NCI-H524 treated with DMSO at 0.1 percent for 48 hours (cell line): Measurements from ENCODE around the gene GNG2.
A peak's percentile ranks its signal among the peaks of the same experiment; 100 is the strongest.
"Not testable (repeated sequence)": the region's sequence is repeated elsewhere in the genome, so short reads cannot be mapped to it uniquely, and the experiment has no call there.

Experiments used
- DNase-seq: peaks from one replicate; lab custom pipeline; 2025; lab: John Stamatoyannopoulos, UW

The GNG2 gene

GRCh38 chr14:51894250-51894649, 33.8 kb downstream of the GNG2 start:
- DNase-seq: peak; percentile 45

GRCh38 chr14:51895375-51895774, 35.0 kb downstream of the GNG2 start:
- no peak for DNase-seq

GRCh38 chr14:51897791-51898355, 37.5 kb downstream of the GNG2 start:
- DNase-seq: no peak

GRCh38 chr14:51901475-51902024, 41.1 kb downstream of the GNG2 start:
- DNase-seq: no peak

- not testable (repeated sequence) for DNase-seq
Observed at GRCh38 chr14:51905656-51906121, 45.3 kb downstream of the GNG2 start.

- DNase-seq: no peak
Observed at GRCh38 chr14:51908086-51908485, 47.7 kb downstream of the GNG2 start.

GRCh38 chr14:51912112-51912786, 51.8 kb downstream of the GNG2 start:
- no peak for DNase-seq

GRCh38 chr14:51914310-51914709, 53.9 kb downstream of the GNG2 start:
- DNase-seq: no peak

GRCh38 chr14:51917193-51917592, 56.8 kb downstream of the GNG2 start:
- no peak for DNase-seq

- no peak for DNase-seq
Observed at GRCh38 chr14:51921026-51921425, 60.6 kb downstream of the GNG2 start.

GRCh38 chr14:51922624-51923023, 62.2 kb downstream of the GNG2 start:
- no peak for DNase-seq

GRCh38 chr14:51924600-51924999, 64.2 kb downstream of the GNG2 start:
- DNase-seq: no peak

- no peak for DNase-seq
Observed at GRCh38 chr14:51925980-51926379, 65.6 kb downstream of the GNG2 start.

GRCh38 chr14:51926449-51926848, 66.0 kb downstream of the GNG2 start:
- DNase-seq: no peak

GRCh38 chr14:51928568-51928967, 68.2 kb downstream of the GNG2 start:
- DNase-seq: no peak

GRCh38 chr14:51929166-51929565, 68.8 kb downstream of the GNG2 start:
- no peak for DNase-seq

GRCh38 chr14:51929910-51930682, 69.7 kb downstream of the GNG2 start:
- no peak for DNase-seq

- no peak for DNase-seq
Observed at GRCh38 chr14:51931308-51931707, 70.9 kb downstream of the GNG2 start.

- DNase-seq: no peak
Observed at GRCh38 chr14:51933191-51933590, 72.8 kb downstream of the GNG2 start.

- no peak for DNase-seq
Observed at GRCh38 chr14:51938137-51938536, 77.7 kb downstream of the GNG2 start.

- no peak for DNase-seq
Observed at GRCh38 chr14:51938821-51939220, 78.4 kb downstream of the GNG2 start.

GRCh38 chr14:51939226-51939625, 78.8 kb downstream of the GNG2 start:
- DNase-seq: no peak

GRCh38 chr14:51939755-51940301, 79.4 kb downstream of the GNG2 start:
- no peak for DNase-seq
